OCI-LY1 (cell line): ENCODE data around the gene FLT3LG.

ENCODE experiments used
- H2AFZ ChIP-seq: fragments of 200-600 bp; sonication (generic), shearing (Covaris generic); 2 replicates; pipeline ENCODE4 v1.6.0; 2014; ENCODE audit warnings: antibody characterized with exemption, mild to moderate bottlenecking, low read length
- H3F3A ChIP-seq: fragments of 200-600 bp; sonication (generic), shearing (Covaris generic); 2 replicates; pipeline ENCODE4 v1.6.0; 2014; ENCODE audit warnings: mild to moderate bottlenecking, antibody characterized with exemption, low read length, moderate library complexity; ENCODE audit not compliant: insufficient read depth
- H3K27ac ChIP-seq: fragments of 200-600 bp; sonication (generic); 2 replicates; pipeline ENCODE4 v1.5.1; 2014; ENCODE audit warnings: low read length, mixed run types, mild to moderate bottlenecking, low read depth; ENCODE audit not compliant: poor library complexity, severe bottlenecking
- H3K27me3 ChIP-seq: fragments of 200-600 bp; sonication (generic); 2 replicates; pipeline ENCODE4 v1.6.0; 2014; ENCODE audit warnings: antibody characterized with exemption, mild to moderate bottlenecking, low read length, moderate library complexity; ENCODE audit not compliant: insufficient read depth
- H3K36me3 ChIP-seq: fragments of 200-600 bp; sonication (generic); 2 replicates; pipeline ENCODE4 v1.6.1; 2014; ENCODE audit warnings: mild to moderate bottlenecking, antibody characterized with exemption, low read length, moderate library complexity, mixed read lengths; ENCODE audit not compliant: insufficient read depth
- H3K4me1 ChIP-seq: fragments of 200-600 bp; sonication (generic); 2 replicates; pipeline ENCODE4 v1.5.1; 2014; ENCODE audit warnings: mild to moderate bottlenecking, low read length, moderate library complexity; ENCODE audit not compliant: insufficient read depth, severe bottlenecking
- H3K4me2 ChIP-seq: fragments of 200-600 bp; sonication (generic), shearing (Covaris generic); 2 replicates; pipeline ENCODE4 v1.6.1; 2014; ENCODE audit warnings: low read length
- H3K4me3 ChIP-seq: fragments of 200-600 bp; sonication (generic); 2 replicates; pipeline ENCODE4 v1.5.1; 2014; ENCODE audit warnings: low read length, low read depth, mild to moderate bottlenecking, mixed read lengths; ENCODE audit not compliant: poor library complexity, severe bottlenecking
- H3K79me2 ChIP-seq: fragments of 200-600 bp; shearing (Covaris generic); 2 replicates; pipeline ENCODE4 v1.6.1; 2016; ENCODE audit warnings: mixed run types, low read length, mixed read lengths; ENCODE audit not compliant: insufficient read depth
- H3K9ac ChIP-seq: fragments of 200-600 bp; sonication (generic), shearing (Covaris generic); 2 replicates; pipeline ENCODE4 v1.6.1; 2014; ENCODE audit warnings: mild to moderate bottlenecking, low read length, mixed read lengths
- H3K9me2 ChIP-seq: fragments of 200-600 bp; sonication (generic), shearing (Covaris generic); 2 replicates; pipeline ENCODE4 v1.6.1; 2014; ENCODE audit warnings: low read depth, mild to moderate bottlenecking, low read length, mixed read lengths
- H3K9me3 ChIP-seq: fragments of 200-600 bp; shearing (Covaris generic); 2 replicates; pipeline ENCODE4 v1.6.1; 2014; ENCODE audit warnings: low read length, mixed read lengths
- H4K20me1 ChIP-seq: fragments of 200-600 bp; sonication (generic), shearing (Covaris generic); 2 replicates; pipeline ENCODE4 v1.6.0; 2016; ENCODE audit warnings: mild to moderate bottlenecking, low read length; ENCODE audit not compliant: insufficient read depth
- EZH2 ChIP-seq: fragments of 200-600 bp; sonication (generic), shearing (Covaris generic); IDR thresholded peaks from 2 replicates; pipeline ENCODE4 v1.8.0; 2017; ENCODE audit warnings: borderline replicate concordance, mixed run types, mild to moderate bottlenecking, antibody characterized with exemption, low read length, moderate library complexity, mixed read lengths
- TF ChIP-seq, protein P1 (sequence below): fragments of 200-600 bp; sonication (generic), shearing (Covaris generic); IDR thresholded peaks from 2 replicates; pipeline ENCODE4 v1.5.1; 2017; ENCODE audit warnings: mild to moderate bottlenecking, antibody characterized with exemption, low read length, moderate library complexity, mixed read lengths

The FLT3LG gene

DNA sequence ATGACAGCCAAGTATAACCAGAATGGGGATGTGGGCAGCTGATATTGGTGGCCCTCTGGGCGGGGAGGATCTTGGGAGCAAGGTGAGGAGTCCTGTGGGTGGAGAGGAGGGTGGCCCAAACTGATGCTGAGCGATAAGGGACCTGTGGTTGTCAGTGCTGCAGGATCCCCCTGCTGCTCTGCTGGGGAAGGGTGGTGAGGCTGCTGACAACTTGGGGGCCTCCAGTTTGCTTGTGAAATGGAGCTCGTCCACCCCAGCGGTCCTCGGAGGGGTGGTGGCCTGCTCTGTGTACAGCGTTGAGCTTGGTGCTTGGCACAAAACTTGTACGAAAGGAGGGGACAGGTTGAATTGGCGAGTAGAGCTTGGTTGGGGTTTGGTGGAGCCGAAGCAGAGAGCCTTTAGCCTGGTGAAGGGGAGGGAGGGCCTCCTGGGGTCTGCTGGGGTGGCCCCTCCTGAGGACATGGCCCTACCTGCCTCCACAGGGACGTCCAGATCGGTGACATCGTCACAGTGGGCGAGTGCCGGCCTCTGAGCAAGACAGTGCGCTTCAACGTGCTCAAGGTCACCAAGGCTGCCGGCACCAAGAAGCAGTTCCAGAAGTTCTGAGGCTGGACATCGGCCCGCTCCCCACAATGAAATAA, 25.1 kb downstream of the FLT3LG start:
- Histone ChIP-seq H3K4me1 (peaks cover 50% of the 10 kb centered on the region), H3F3A (0 out of 2 replicates have a peak, but pooled peaks cover under 1% of the 10 kb centered on the region), H3K27me3 (no peaks in the 10 kb centered on the region), H3K79me2 (peaks cover 6% of the 10 kb centered on the region; the same call in 1 of the 2 replicates), H2AFZ (no peak overlapping the region), H3K9ac (peak overlapping the region; percentile 100; the same call in 1 of the 2 replicates), H3K9me3 (no peaks in the 10 kb centered on the region), H3K4me3 (peak overlapping the region; percentile 99), H3K36me3 (peaks cover 41% of the 10 kb centered on the region), H3K27ac (no peak overlapping the region), H3K9me2 (no peaks in the 10 kb centered on the region), H3K4me2 (peak overlapping the region; percentile 79), H4K20me1 (no peaks in the 10 kb centered on the region)
- TF ChIP-seq, protein P1, sequence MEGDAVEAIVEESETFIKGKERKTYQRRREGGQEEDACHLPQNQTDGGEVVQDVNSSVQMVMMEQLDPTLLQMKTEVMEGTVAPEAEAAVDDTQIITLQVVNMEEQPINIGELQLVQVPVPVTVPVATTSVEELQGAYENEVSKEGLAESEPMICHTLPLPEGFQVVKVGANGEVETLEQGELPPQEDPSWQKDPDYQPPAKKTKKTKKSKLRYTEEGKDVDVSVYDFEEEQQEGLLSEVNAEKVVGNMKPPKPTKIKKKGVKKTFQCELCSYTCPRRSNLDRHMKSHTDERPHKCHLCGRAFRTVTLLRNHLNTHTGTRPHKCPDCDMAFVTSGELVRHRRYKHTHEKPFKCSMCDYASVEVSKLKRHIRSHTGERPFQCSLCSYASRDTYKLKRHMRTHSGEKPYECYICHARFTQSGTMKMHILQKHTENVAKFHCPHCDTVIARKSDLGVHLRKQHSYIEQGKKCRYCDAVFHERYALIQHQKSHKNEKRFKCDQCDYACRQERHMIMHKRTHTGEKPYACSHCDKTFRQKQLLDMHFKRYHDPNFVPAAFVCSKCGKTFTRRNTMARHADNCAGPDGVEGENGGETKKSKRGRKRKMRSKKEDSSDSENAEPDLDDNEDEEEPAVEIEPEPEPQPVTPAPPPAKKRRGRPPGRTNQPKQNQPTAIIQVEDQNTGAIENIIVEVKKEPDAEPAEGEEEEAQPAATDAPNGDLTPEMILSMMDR, result no peak
- no peak for TF ChIP-seq EZH2

DNA sequence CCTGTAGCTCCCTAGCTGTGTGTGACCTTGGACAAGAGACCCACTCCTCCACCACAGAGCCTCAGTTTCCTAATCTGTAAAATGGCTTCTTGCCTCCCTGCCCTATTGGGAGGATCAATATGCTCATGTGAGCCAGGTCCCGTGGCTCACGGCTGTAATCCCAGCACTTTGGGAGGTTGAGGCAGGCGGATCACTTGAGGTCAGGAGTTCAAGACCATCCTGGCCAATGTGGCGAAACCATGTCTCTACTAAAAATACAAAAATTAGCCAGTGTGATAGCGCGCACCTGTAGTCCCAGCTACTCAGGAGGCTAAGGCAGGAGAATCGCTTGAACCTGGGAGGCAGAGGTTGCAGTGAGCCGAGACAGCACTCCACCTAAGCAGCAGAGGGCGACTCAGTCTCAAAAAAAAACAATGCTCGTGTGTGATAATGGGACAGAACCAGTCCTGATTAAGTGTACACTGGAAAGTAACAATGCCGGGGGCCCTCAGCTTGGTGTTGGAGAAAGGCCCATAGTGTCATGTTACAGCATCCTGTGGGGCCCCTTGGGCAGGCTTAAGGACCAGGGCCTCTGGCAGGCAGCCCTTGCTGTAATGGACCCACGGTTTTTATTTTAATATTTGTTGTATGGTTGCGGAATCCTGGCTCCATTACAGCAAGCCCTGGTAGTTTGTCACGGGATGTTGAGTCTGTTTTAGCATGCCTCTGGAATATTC, 29.0 kb downstream of the FLT3LG start:
- H3K4me3 ChIP-seq, result no peak overlapping the region
- H3F3A ChIP-seq, result no peaks in the 10 kb centered on the region
- H3K9ac ChIP-seq, result no peak overlapping the region
- no peaks in the 10 kb centered on the region for H3K79me2 ChIP-seq
- no peaks in the 10 kb centered on the region for H3K9me3 ChIP-seq
- H2AFZ ChIP-seq, result no peak overlapping the region
- H3K4me1 ChIP-seq, result peaks cover 31% of the 10 kb centered on the region
- H3K4me2 ChIP-seq, result no peak overlapping the region
- H4K20me1 ChIP-seq, result no peaks in the 10 kb centered on the region
- peaks cover 24% of the 10 kb centered on the region for H3K36me3 ChIP-seq
- H3K9me2 ChIP-seq, result no peaks in the 10 kb centered on the region
- no peak overlapping the region for H3K27ac ChIP-seq
- H3K27me3 ChIP-seq, result no peaks in the 10 kb centered on the region
- TF ChIP-seq, protein P1, result peak; percentile 64
- TF ChIP-seq EZH2, result no peak

DNA sequence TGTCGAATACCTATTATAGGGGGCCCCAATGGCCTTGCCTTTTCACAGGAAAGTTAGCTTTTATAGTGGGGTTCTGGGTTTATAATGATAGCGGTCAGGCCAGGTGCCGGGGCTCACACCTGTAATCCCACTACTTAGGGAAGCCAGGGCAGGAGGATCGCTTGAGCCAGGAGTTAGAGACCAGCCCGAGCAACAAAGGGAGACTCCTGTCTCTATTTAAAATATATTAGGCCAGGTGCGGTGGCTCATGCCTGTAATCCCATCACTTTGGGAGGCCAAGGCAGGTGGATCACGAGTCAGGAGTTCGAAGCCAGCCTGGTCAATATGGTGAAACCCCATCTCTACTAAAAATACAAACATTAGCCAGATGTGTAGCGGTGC, 29.6 kb downstream of the FLT3LG start:
- H3K4me2 ChIP-seq, result no peak overlapping the region
- no peaks in the 10 kb centered on the region for H3F3A ChIP-seq
- no peaks in the 10 kb centered on the region for H3K79me2 ChIP-seq
- no peak overlapping the region for H3K27ac ChIP-seq
- H3K9me2 ChIP-seq, result no peaks in the 10 kb centered on the region
- no peaks in the 10 kb centered on the region for H3K27me3 ChIP-seq
- H4K20me1 ChIP-seq, result no peaks in the 10 kb centered on the region
- H3K4me1 ChIP-seq, result peaks cover 25% of the 10 kb centered on the region
- TF ChIP-seq, protein P1, result no peak
- no peak for TF ChIP-seq EZH2
- H3K9me3 ChIP-seq, result no peaks in the 10 kb centered on the region
- H3K4me3 ChIP-seq, result no peak overlapping the region
- H2AFZ ChIP-seq, result no peak overlapping the region
- peaks cover 18% of the 10 kb centered on the region for H3K36me3 ChIP-seq
- H3K9ac ChIP-seq, result no peak overlapping the region
